ENCODE data around the gene NFU1. TPM values are rescaled to one million over a fixed set of nuclear protein-coding genes. Genes with fewer than 3 reads are reported as not detected.

NFU1 gene
- total RNA-seq, 1 experiment from 2014 or later: 38.2 TPM

- no peaks in the 10 kb centered on the region for H3K9me2 ChIP-seq (ENCODE audit: insufficient read depth)
- ATAC-seq (no peak), DNase-seq (ENCODE audit: low read depth, low spot score) (no peak)
- no peak overlapping the region for H3K9ac ChIP-seq (ENCODE audit: low read length)
- no peaks in the 10 kb centered on the region for H3K9me3 ChIP-seq (ENCODE audit: control insufficient read depth in 1 of 2, insufficient read depth in 1 of 2, low read depth in 1 of 2, low read length in 2 of 2)
- peaks cover 8 to 15% of the 10 kb centered on the region in 2 experiments; a peak in 3 of 4 replicates for H3K4me1 ChIP-seq (ENCODE audit: control insufficient read depth in 1 of 2, insufficient read depth in 2 of 2, low read length in 2 of 2)
- no peak overlapping the region for H3K4me3 ChIP-seq (replicated peaks in 1 of 2; ENCODE audit: low read depth in 1 of 2, low read length in 2 of 2)
- no peaks in the 10 kb centered on the region for H4K20me1 ChIP-seq (ENCODE audit: insufficient read depth)
- ChIA-PET RAD21 (ENCODE audit: low non-redundant PET in 1 of 2, low total read pairs in 2 of 2, uncharacterized antibody in 2 of 2, unreplicated experiment in 2 of 2) (no interaction called here), CTCF (interaction anchor here (0.7 to 1.4 kb wide), 2 partner anchors 9 to 943 kb away, joined by 3 read pairs; no protein-coding TSS in a partner anchor), POLR2A (interaction anchor here (0.6 to 1.6 kb wide), 2 partner anchors 53 to 811 kb away, joined by 3 read pairs; partner anchors contain the start of gene NFU1)
- no peak overlapping the region for H3K4me2 ChIP-seq (ENCODE audit: low read length)
- peaks cover 55% of the 10 kb centered on the region for H3K79me2 ChIP-seq (ENCODE audit: insufficient read depth, low read length)
- H3K27ac ChIP-seq (ENCODE audit: low read depth, low read length): no peak overlapping the region
- BruUV-seq (replicated peaks): no TSS peak
- TF ChIP-seq EZH2phosphoT487 (IDR thresholded peaks at IDR 0.05; ENCODE audit: borderline replicate concordance) (no peak), JUND (IDR thresholded peaks at IDR 0.05) (no peak), FOSL1 (IDR thresholded peaks at IDR 0.05; ENCODE audit: low read depth) (no peak), YY1 (IDR thresholded peaks at IDR 0.05; ENCODE audit: extremely low read depth, insufficient replicate concordance, low read depth, low read length) (no peak), TCF7L2 (IDR thresholded peaks at IDR 0.05; ENCODE audit: borderline replicate concordance, extremely low read depth, insufficient read depth, insufficient read length) (no peak), EZH2 (IDR thresholded peaks at IDR 0.05) (no peak), EGR1 (IDR thresholded peaks at IDR 0.05; ENCODE audit: low read depth) (no peak), POLR2A (IDR thresholded peaks at IDR 0.05; ENCODE audit: borderline replicate concordance, extremely low read depth, insufficient read depth, insufficient read length) (no peak), ZNF274 (IDR thresholded peaks at IDR 0.05; ENCODE audit: low read depth, low read length) (no peak), CEBPB (IDR thresholded peaks at IDR 0.05; ENCODE audit: low read depth) (no peak)
- TF ChIP-seq, protein P1, sequence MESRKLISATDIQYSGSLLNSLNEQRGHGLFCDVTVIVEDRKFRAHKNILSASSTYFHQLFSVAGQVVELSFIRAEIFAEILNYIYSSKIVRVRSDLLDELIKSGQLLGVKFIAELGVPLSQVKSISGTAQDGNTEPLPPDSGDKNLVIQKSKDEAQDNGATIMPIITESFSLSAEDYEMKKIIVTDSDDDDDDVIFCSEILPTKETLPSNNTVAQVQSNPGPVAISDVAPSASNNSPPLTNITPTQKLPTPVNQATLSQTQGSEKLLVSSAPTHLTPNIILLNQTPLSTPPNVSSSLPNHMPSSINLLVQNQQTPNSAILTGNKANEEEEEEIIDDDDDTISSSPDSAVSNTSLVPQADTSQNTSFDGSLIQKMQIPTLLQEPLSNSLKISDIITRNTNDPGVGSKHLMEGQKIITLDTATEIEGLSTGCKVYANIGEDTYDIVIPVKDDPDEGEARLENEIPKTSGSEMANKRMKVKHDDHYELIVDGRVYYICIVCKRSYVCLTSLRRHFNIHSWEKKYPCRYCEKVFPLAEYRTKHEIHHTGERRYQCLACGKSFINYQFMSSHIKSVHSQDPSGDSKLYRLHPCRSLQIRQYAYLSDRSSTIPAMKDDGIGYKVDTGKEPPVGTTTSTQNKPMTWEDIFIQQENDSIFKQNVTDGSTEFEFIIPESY (IDR thresholded peaks at IDR 0.05; ENCODE audit: extremely low read depth, insufficient replicate concordance, low read length): no peak
- TF ChIP-seq, protein P2, sequence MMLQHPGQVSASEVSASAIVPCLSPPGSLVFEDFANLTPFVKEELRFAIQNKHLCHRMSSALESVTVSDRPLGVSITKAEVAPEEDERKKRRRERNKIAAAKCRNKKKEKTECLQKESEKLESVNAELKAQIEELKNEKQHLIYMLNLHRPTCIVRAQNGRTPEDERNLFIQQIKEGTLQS (IDR thresholded peaks at IDR 0.05): no peak
- TF ChIP-seq, protein P3, sequence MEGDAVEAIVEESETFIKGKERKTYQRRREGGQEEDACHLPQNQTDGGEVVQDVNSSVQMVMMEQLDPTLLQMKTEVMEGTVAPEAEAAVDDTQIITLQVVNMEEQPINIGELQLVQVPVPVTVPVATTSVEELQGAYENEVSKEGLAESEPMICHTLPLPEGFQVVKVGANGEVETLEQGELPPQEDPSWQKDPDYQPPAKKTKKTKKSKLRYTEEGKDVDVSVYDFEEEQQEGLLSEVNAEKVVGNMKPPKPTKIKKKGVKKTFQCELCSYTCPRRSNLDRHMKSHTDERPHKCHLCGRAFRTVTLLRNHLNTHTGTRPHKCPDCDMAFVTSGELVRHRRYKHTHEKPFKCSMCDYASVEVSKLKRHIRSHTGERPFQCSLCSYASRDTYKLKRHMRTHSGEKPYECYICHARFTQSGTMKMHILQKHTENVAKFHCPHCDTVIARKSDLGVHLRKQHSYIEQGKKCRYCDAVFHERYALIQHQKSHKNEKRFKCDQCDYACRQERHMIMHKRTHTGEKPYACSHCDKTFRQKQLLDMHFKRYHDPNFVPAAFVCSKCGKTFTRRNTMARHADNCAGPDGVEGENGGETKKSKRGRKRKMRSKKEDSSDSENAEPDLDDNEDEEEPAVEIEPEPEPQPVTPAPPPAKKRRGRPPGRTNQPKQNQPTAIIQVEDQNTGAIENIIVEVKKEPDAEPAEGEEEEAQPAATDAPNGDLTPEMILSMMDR (IDR thresholded peaks at IDR 0.05 in 2 of 3, conservative IDR thresholded peaks at IDR 0.05 in 1 of 3; ENCODE audit: borderline replicate concordance in 1 of 3, insufficient read depth in 1 of 3, low read depth in 2 of 3, low read length in 2 of 3): no peak
- TF ChIP-seq, protein P4, sequence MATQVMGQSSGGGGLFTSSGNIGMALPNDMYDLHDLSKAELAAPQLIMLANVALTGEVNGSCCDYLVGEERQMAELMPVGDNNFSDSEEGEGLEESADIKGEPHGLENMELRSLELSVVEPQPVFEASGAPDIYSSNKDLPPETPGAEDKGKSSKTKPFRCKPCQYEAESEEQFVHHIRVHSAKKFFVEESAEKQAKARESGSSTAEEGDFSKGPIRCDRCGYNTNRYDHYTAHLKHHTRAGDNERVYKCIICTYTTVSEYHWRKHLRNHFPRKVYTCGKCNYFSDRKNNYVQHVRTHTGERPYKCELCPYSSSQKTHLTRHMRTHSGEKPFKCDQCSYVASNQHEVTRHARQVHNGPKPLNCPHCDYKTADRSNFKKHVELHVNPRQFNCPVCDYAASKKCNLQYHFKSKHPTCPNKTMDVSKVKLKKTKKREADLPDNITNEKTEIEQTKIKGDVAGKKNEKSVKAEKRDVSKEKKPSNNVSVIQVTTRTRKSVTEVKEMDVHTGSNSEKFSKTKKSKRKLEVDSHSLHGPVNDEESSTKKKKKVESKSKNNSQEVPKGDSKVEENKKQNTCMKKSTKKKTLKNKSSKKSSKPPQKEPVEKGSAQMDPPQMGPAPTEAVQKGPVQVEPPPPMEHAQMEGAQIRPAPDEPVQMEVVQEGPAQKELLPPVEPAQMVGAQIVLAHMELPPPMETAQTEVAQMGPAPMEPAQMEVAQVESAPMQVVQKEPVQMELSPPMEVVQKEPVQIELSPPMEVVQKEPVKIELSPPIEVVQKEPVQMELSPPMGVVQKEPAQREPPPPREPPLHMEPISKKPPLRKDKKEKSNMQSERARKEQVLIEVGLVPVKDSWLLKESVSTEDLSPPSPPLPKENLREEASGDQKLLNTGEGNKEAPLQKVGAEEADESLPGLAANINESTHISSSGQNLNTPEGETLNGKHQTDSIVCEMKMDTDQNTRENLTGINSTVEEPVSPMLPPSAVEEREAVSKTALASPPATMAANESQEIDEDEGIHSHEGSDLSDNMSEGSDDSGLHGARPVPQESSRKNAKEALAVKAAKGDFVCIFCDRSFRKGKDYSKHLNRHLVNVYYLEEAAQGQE (IDR thresholded peaks at IDR 0.05; ENCODE audit: low read depth): no peak
- no peak overlapping the region for H2AFZ ChIP-seq (ENCODE audit: low read depth, low read length, poor library complexity, severe bottlenecking)
- no peaks in the 10 kb centered on the region for H3K27me3 ChIP-seq (ENCODE audit: insufficient read depth, low read length)
- H3K36me3 ChIP-seq (ENCODE audit: control insufficient read depth in 1 of 2, insufficient read depth in 2 of 2, low read length in 2 of 2): no peaks in the 10 kb centered on the region
- intact Hi-C loops (cut with micrococcal nuclease): loop anchor here (10.0 kb wide), 1 partner anchor 330 kb away; no protein-coding TSS in a partner anchor
Observed at GRCh38 chr2:69384618-69385081, 52.6 kb downstream of the NFU1 start.
